GM23338 (cell line): ENCODE data around the gene TBCD. TPM values are rescaled to one million over a fixed set of nuclear protein-coding genes. Genes with fewer than 3 reads are reported as not detected.

Source experiments
- ATAC-seq: fragments of 200-7000 bp; cut with Tn5 transposase; 3 replicates; pipeline ENCODE4 v1.9.1; 2020
- DNase-seq: peaks from one replicate; pipeline ENCODE4 v3.0.0-alpha.2; 2015; ENCODE audit warnings: low spot score
- H2AFZ ChIP-seq: fragments of 200-600 bp; sonication (generic); 2 replicates; pipeline ENCODE4 v1.8.0; 2016; ENCODE audit warnings: antibody characterized with exemption, mild to moderate bottlenecking, moderate library complexity
- H3F3A ChIP-seq: fragments of 200-600 bp; sonication (generic); replicated peaks from 2 replicates; pipeline ENCODE4 v1.8.0; 2017; ENCODE audit warnings: antibody characterized with exemption, mixed run types, low read depth
- H3K27ac ChIP-seq: fragments of 200-600 bp; sonication (generic); 2 replicates; pipeline ENCODE4 v1.6.1; 2016; ENCODE audit warnings: low read depth
- H3K27me3 ChIP-seq: fragments of 200-600 bp; sonication (generic); 2 replicates; pipeline ENCODE4 v1.8.0; 2016; ENCODE audit warnings: mild to moderate bottlenecking, mixed run types, moderate library complexity; ENCODE audit not compliant: insufficient read depth
- H3K36me3 ChIP-seq: fragments of 200-600 bp; sonication (generic); 2 replicates; pipeline ENCODE4 v1.8.0; 2016; ENCODE audit warnings: mild to moderate bottlenecking; ENCODE audit not compliant: insufficient read depth
- H3K4me1 ChIP-seq: fragments of 200-600 bp; sonication (generic); 2 replicates; pipeline ENCODE4 v1.8.0; 2016; ENCODE audit warnings: mild to moderate bottlenecking, moderate library complexity; ENCODE audit not compliant: insufficient read depth
- H3K4me2 ChIP-seq: fragments of 200-600 bp; sonication (generic); 2 replicates; pipeline ENCODE4 v1.7.1; 2017; ENCODE audit warnings: mixed run types
- H3K4me3 ChIP-seq: fragments of 200-600 bp; sonication (generic); 2 replicates; pipeline ENCODE4 v1.6.1; 2016; ENCODE audit warnings: mixed run types
- H3K79me2 ChIP-seq: fragments of 200-600 bp; sonication (generic); replicated peaks from 2 replicates; pipeline ENCODE4 v1.8.0; 2017; ENCODE audit warnings: mild to moderate bottlenecking; ENCODE audit not compliant: insufficient read depth
- H3K9me2 ChIP-seq: fragments of 200-600 bp; sonication (generic); 2 replicates; pipeline ENCODE4 v1.8.0; 2017; ENCODE audit not compliant: insufficient read depth
- H4K20me1 ChIP-seq: fragments of 200-600 bp; sonication (generic); replicated peaks from 2 replicates; pipeline ENCODE4 v1.8.0; 2017; ENCODE audit warnings: mild to moderate bottlenecking; ENCODE audit not compliant: insufficient read depth
- H3K27ac Mint-ChIP-seq: 2 replicates; pipeline ENCODE4 v1.8.0; 2020; ENCODE audit warnings: inconsistent platforms, mild to moderate bottlenecking, moderate library complexity, mixed read lengths
- H3K27me3 Mint-ChIP-seq: 3 replicates; pipeline ENCODE4 v1.8.0; 2022; ENCODE audit warnings: low read depth, mild to moderate bottlenecking, moderate library complexity, mixed read lengths, inconsistent platforms; ENCODE audit not compliant: insufficient read depth, poor library complexity
- H3K36me3 Mint-ChIP-seq: 3 replicates; pipeline ENCODE4 v1.8.0; 2021; ENCODE audit warnings: low read depth, mild to moderate bottlenecking, inconsistent platforms, moderate library complexity, mixed read lengths
- H3K4me1 Mint-ChIP-seq: 3 replicates; pipeline ENCODE4 v1.8.0; 2020; ENCODE audit warnings: mild to moderate bottlenecking, inconsistent platforms, mixed read lengths
- H3K4me3 Mint-ChIP-seq: 3 replicates; pipeline ENCODE4 v1.8.0; 2021; ENCODE audit warnings: moderate library complexity, mild to moderate bottlenecking, inconsistent platforms, mixed read lengths
- H3K9me3 Mint-ChIP-seq: 3 replicates; pipeline ENCODE4 v1.8.0; 2020; ENCODE audit warnings: moderate library complexity, mild to moderate bottlenecking, inconsistent platforms, mixed read lengths
- CREB1 ChIP-seq: fragments of 250-450 bp; sonication (Bioruptor Pico); IDR thresholded peaks from 2 replicates; pipeline ENCODE4 v1.5.0; 2020; ENCODE audit warnings: low read depth, mild to moderate bottlenecking, moderate library complexity
- EZH2 ChIP-seq: fragments of 200-600 bp; sonication (generic); IDR thresholded peaks from one replicate; pipeline ENCODE4 v1.8.0; 2017; ENCODE audit warnings: antibody characterized with exemption, mild to moderate bottlenecking, low read depth; ENCODE audit not compliant: unreplicated experiment
- EZH2phosphoT487 ChIP-seq: fragments of 200-600 bp; sonication (generic); IDR thresholded peaks from one replicate; pipeline ENCODE4 v1.8.1; 2018; ENCODE audit warnings: antibody characterized with exemption; ENCODE audit not compliant: unreplicated experiment
- JUNB ChIP-seq: IDR thresholded peaks from one replicate; pipeline ENCODE4 v1.6.1; 2016; ENCODE audit warnings: antibody characterized with exemption; ENCODE audit not compliant: unreplicated experiment
- NANOG ChIP-seq: IDR thresholded peaks from 2 replicates; pipeline ENCODE4 v1.6.1; 2016; ENCODE audit warnings: antibody characterized with exemption, borderline replicate concordance
- POLR2AphosphoS5 ChIP-seq: IDR thresholded peaks from 2 replicates; pipeline ENCODE4 v1.6.1; 2016; ENCODE audit warnings: antibody characterized with exemption, low read depth
- STAT1 ChIP-seq: IDR thresholded peaks from one replicate; pipeline ENCODE4 v1.6.1; 2016; ENCODE audit warnings: antibody characterized with exemption; ENCODE audit not compliant: unreplicated experiment
- ZNF114 ChIP-seq: fragments of 250-450 bp; sonication (Bioruptor Pico); IDR thresholded peaks from 2 replicates; pipeline ENCODE4 v1.5.0; 2020; ENCODE audit warnings: mild to moderate bottlenecking, moderate library complexity
- ZNF331 ChIP-seq: fragments of 250-450 bp; sonication (Bioruptor Pico); IDR thresholded peaks from 2 replicates; pipeline ENCODE4 v1.5.0; 2020; ENCODE audit warnings: low read depth, mild to moderate bottlenecking, moderate library complexity
- polyA plus RNA-seq: library from polyadenylated mRNA; unstranded; fragments of >200 nt; fragmentation: Nextera tagmentation; extraction: Ambion mirVana; gene quantifications from 2 replicates; pipeline ENCODE4 v1.2.1, GENCODE V29; 2016
- total RNA-seq: library from RNA; depleted of rRNA; stranded (reverse); fragments of >200 nt; shearing (Covaris generic); gene quantifications from 2 replicates; pipeline ENCODE4 v1.2.3, GENCODE V29; 2014
- TF ChIP-seq, protein P1 (sequence below): fragments of 250-450 bp; sonication (Bioruptor Pico); IDR thresholded peaks from 2 replicates; pipeline ENCODE4 v1.5.0; 2020; ENCODE audit warnings: mild to moderate bottlenecking, moderate library complexity
- TF ChIP-seq, protein P2 (sequence below): IDR thresholded peaks from 2 replicates; pipeline ENCODE4 v1.6.1; 2016; ENCODE audit warnings: antibody characterized with exemption

TBCD gene
- total and polyA plus RNA-seq, 2 experiments from 2014 or later: 75.0 to 116 TPM

DNA sequence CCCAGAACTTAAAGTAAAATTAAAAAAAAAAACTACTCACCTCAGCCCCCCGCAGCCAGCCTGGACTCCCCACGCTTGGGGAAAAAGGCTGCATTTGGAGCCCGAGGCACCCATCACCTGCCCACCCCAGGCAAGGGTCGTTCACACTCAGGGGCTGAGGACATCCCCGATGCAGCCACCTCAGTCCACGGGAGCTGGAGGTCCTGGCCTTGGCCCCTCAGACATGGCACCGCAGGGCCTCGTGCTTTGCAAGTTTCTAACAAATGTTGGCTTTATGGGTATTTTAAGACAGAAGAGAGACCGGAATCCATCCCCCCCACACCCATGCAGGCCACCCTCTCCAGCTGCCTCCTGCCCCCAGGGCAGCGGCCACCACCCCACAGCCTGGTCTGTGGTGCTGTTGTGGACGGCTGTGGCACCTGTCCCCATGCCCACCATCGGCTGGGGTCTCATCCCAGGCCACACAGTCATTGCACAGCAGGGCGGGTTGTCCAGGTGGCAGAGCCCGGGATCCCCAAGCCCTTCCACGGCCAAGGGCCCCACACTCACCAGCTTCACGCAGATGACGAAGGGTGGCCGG, 204.4 kb downstream of the TBCD start:
- no peak for ATAC-seq
- H3K36me3 Mint-ChIP-seq: peaks cover 74% of the 10 kb centered on the region

DNA sequence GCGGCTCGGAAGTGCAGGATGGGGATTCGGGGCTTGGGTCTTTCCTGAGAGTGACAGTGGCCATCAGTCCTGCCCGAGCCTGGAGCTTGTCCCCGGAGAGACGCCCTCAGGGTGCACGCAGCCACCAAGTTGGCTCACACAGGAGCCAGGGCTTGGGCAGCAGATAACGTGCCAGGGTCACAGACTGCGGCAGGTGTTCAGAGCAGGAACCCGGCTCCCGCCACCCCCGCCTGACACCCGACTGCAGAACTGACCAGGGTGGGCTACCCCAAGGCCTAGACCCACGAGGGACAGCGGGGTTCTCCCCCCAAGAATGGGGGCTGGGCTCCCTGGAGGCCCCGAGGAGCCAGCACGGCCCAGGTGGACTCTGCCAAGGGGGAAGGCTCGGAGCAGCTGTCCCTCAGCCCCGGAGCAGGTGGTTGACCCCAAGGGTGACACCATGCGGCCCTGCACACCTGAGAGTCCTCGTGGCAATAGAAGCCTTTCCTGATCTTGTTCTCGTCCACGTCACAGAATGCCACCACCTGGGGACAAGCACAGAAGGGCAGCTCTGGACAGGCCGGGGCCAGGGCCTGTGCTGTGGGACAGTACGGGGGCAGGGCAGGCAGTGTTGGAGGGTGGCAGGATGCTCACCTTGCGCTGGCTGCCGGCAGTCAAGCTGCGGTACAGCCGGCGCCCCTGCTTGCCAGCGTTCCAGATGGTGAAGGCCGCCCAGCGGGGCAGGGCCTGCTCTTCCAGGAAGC, 205.0 kb downstream of the TBCD start:
- Histone ChIP-seq H4K20me1 (no peaks in the 10 kb centered on the region), H2AFZ (no peak overlapping the region), H3K36me3 (peaks cover 5% of the 10 kb centered on the region; the same call in 1 of the 2 replicates), H3K4me3 (no peak overlapping the region), H3K79me2 (no peaks in the 10 kb centered on the region), H3K9me2 (no peaks in the 10 kb centered on the region; the same call in 1 of the 2 replicates), H3F3A (no peaks in the 10 kb centered on the region), H3K27me3 (no peaks in the 10 kb centered on the region), H3K27ac (no peak overlapping the region), H3K4me2 (no peak overlapping the region), H3K4me1 (no peaks in the 10 kb centered on the region)
- DNase-seq (no peak), ATAC-seq (no peak)
- H3K9me3 Mint-ChIP-seq: peaks cover 60% of the 10 kb centered on the region
- H3K27me3 Mint-ChIP-seq: peaks cover 5% of the 10 kb centered on the region
- no peak overlapping the region for H3K27ac Mint-ChIP-seq
- H3K36me3 Mint-ChIP-seq: peaks cover 68% of the 10 kb centered on the region
- H3K4me3 Mint-ChIP-seq: no peak overlapping the region
- H3K4me1 Mint-ChIP-seq: no peaks in the 10 kb centered on the region
- TF ChIP-seq JUNB (no peak), EZH2 (no peak), EZH2phosphoT487 (no peak), ZNF331 (CRISPR knock-in tag) (no peak), NANOG (no peak), ZNF114 (CRISPR knock-in tag) (no peak), STAT1 (no peak), POLR2AphosphoS5 (no peak), CREB1 (CRISPR knock-in tag) (no peak)
- TF ChIP-seq, protein P1, sequence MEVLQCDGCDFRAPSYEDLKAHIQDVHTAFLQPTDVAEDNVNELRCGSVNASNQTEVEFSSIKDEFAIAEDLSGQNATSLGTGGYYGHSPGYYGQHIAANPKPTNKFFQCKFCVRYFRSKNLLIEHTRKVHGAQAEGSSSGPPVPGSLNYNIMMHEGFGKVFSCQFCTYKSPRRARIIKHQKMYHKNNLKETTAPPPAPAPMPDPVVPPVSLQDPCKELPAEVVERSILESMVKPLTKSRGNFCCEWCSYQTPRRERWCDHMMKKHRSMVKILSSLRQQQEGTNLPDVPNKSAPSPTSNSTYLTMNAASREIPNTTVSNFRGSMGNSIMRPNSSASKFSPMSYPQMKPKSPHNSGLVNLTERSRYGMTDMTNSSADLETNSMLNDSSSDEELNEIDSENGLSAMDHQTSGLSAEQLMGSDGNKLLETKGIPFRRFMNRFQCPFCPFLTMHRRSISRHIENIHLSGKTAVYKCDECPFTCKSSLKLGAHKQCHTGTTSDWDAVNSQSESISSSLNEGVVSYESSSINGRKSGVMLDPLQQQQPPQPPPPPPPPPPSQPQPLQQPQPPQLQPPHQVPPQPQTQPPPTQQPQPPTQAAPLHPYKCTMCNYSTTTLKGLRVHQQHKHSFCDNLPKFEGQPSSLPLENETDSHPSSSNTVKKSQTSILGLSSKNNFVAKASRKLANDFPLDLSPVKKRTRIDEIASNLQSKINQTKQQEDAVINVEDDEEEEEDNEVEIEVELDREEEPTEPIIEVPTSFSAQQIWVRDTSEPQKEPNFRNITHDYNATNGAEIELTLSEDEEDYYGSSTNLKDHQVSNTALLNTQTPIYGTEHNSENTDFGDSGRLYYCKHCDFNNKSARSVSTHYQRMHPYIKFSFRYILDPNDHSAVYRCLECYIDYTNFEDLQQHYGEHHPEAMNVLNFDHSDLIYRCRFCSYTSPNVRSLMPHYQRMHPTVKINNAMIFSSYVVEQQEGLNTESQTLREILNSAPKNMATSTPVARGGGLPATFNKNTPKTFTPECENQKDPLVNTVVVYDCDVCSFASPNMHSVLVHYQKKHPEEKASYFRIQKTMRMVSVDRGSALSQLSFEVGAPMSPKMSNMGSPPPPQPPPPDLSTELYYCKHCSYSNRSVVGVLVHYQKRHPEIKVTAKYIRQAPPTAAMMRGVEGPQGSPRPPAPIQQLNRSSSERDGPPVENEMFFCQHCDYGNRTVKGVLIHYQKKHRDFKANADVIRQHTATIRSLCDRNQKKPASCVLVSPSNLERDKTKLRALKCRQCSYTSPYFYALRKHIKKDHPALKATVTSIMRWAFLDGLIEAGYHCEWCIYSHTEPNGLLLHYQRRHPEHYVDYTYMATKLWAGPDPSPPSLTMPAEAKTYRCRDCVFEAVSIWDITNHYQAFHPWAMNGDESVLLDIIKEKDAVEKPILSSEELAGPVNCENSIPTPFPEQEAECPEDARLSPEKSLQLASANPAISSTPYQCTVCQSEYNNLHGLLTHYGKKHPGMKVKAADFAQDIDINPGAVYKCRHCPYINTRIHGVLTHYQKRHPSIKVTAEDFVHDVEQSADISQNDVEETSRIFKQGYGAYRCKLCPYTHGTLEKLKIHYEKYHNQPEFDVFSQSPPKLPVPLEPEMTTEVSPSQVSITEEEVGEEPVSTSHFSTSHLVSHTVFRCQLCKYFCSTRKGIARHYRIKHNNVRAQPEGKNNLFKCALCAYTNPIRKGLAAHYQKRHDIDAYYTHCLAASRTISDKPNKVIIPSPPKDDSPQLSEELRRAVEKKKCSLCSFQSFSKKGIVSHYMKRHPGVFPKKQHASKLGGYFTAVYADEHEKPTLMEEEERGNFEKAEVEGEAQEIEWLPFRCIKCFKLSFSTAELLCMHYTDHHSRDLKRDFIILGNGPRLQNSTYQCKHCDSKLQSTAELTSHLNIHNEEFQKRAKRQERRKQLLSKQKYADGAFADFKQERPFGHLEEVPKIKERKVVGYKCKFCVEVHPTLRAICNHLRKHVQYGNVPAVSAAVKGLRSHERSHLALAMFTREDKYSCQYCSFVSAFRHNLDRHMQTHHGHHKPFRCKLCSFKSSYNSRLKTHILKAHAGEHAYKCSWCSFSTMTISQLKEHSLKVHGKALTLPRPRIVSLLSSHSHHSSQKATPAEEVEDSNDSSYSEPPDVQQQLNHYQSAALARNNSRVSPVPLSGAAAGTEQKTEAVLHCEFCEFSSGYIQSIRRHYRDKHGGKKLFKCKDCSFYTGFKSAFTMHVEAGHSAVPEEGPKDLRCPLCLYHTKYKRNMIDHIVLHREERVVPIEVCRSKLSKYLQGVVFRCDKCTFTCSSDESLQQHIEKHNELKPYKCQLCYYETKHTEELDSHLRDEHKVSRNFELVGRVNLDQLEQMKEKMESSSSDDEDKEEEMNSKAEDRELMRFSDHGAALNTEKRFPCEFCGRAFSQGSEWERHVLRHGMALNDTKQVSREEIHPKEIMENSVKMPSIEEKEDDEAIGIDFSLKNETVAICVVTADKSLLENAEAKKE: no peak
- TF ChIP-seq, protein P2, sequence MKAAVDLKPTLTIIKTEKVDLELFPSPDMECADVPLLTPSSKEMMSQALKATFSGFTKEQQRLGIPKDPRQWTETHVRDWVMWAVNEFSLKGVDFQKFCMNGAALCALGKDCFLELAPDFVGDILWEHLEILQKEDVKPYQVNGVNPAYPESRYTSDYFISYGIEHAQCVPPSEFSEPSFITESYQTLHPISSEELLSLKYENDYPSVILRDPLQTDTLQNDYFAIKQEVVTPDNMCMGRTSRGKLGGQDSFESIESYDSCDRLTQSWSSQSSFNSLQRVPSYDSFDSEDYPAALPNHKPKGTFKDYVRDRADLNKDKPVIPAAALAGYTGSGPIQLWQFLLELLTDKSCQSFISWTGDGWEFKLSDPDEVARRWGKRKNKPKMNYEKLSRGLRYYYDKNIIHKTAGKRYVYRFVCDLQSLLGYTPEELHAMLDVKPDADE: no peak

More for the DNA sequence above, 204.4 kb downstream of the TBCD start:
- Histone ChIP-seq H3K4me2 (no peak overlapping the region), H3K79me2 (no peaks in the 10 kb centered on the region), H3K4me1 (no peaks in the 10 kb centered on the region), H2AFZ (no peak overlapping the region), H3K4me3 (no peak overlapping the region), H3K9me2 (no peaks in the 10 kb centered on the region; the same call in 1 of the 2 replicates), H3F3A (no peaks in the 10 kb centered on the region), H3K36me3 (peaks cover 5% of the 10 kb centered on the region; the same call in 1 of the 2 replicates), H4K20me1 (no peaks in the 10 kb centered on the region), H3K27ac (no peak overlapping the region), H3K27me3 (no peaks in the 10 kb centered on the region)
- H3K9me3 Mint-ChIP-seq: peaks cover 65% of the 10 kb centered on the region
- H3K27me3 Mint-ChIP-seq: peaks cover 7% of the 10 kb centered on the region
- H3K27ac Mint-ChIP-seq: no peak overlapping the region
- TF ChIP-seq POLR2AphosphoS5 (no peak), EZH2phosphoT487 (no peak)
- H3K4me3 Mint-ChIP-seq: no peak overlapping the region
- H3K4me1 Mint-ChIP-seq: no peaks in the 10 kb centered on the region
- DNase-seq: no peak
